GM12875 (cell line): ENCODE results near the gene NELFCD.
"Not testable (repeated sequence)": the region's sequence is repeated elsewhere in the genome, so short reads cannot be mapped to it uniquely, and the experiment has no call there.

Experiments used
- H3K4me3 ChIP-seq: one replicate; pipeline ENCODE4 v1.5.1; 2011; ENCODE audit warnings: low read depth, low read length, control low read depth
- CTCF ChIP-seq: IDR thresholded peaks from 2 replicates; pipeline ENCODE4 v1.5.1; 2011; ENCODE audit warnings: low read depth, mild to moderate bottlenecking, control low read depth, inconsistent platforms, low read length, moderate library complexity, borderline replicate concordance; ENCODE audit not compliant: insufficient read depth

Gene NELFCD

GRCh38 chr20:58973866-58974265 is 7.2 kb upstream of the NELFCD start:
- no peak for TF ChIP-seq CTCF
- no peak overlapping the region for H3K4me3 ChIP-seq

- no peak for TF ChIP-seq CTCF
- H3K4me3 ChIP-seq = no peak overlapping the region
Observed at GRCh38 chr20:58975353-58975752, 5.7 kb upstream of the NELFCD start.

- no peak for TF ChIP-seq CTCF
- H3K4me3 ChIP-seq = no peak overlapping the region
Observed at GRCh38 chr20:58976061-58976730, 4.9 kb upstream of the NELFCD start.

- no peak for TF ChIP-seq CTCF
- H3K4me3 ChIP-seq = no peak overlapping the region
Observed at GRCh38 chr20:58978351-58979190, 2.5 kb upstream of the NELFCD start.

- H3K4me3 ChIP-seq = peak overlapping the region; percentile 67
- no peak for TF ChIP-seq CTCF
Observed at GRCh38 chr20:58981628-58982364, 740 bp downstream of the NELFCD start.

- TF ChIP-seq CTCF = no peak
- H3K4me3 ChIP-seq = peak overlapping the region; percentile 6
Observed at GRCh38 chr20:58982406-58983114, 1.5 kb downstream of the NELFCD start.

- H3K4me3 ChIP-seq = not testable (repeated sequence)
Observed at GRCh38 chr20:58983115-58983468, 2.0 kb downstream of the NELFCD start.
